GM12865 (cell line): ENCODE data around the gene CLIC4.
A peak's percentile ranks its signal among the peaks of the same experiment; 100 is the strongest.

Experiments used
- DNase-seq: peaks from one replicate; pipeline ENCODE4 v3.0.0; 2010; ENCODE audit warnings: low read depth
- H3K4me3 ChIP-seq: 2 replicates; pipeline ENCODE4 v1.5.1; 2011; ENCODE audit warnings: mild to moderate bottlenecking, low read depth, low read length, control low read depth
- TF ChIP-seq, protein P1 (sequence below): IDR thresholded peaks from 2 replicates; pipeline ENCODE4 v1.5.1; 2011; ENCODE audit warnings: low read length, control low read depth, low read depth, inconsistent platforms; ENCODE audit not compliant: insufficient read depth; ENCODE audit errors: missing control alignments

Gene CLIC4

DNA sequence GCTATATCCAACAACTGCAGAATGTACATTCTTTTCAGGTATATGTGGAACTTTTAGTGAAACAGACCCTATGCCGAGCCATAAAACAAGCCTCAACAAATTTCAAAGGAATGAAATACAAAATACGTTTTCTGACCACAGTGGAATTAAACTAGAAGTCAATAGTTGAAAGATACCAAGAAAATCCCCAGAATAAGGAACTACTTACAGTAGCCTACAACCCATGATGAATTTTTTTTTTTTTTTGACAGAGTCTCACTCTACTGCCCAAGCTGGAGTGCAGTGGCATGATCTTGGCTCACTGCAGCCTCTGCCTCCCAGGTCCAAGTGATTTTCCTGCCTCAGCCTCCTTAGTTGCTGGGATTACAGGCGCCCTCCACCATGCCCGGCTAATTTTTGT lies 101.4 kb downstream of the CLIC4 start:
- H3K4me3 ChIP-seq, result no peak overlapping the region
- no peak for DNase-seq
- TF ChIP-seq, protein P1, sequence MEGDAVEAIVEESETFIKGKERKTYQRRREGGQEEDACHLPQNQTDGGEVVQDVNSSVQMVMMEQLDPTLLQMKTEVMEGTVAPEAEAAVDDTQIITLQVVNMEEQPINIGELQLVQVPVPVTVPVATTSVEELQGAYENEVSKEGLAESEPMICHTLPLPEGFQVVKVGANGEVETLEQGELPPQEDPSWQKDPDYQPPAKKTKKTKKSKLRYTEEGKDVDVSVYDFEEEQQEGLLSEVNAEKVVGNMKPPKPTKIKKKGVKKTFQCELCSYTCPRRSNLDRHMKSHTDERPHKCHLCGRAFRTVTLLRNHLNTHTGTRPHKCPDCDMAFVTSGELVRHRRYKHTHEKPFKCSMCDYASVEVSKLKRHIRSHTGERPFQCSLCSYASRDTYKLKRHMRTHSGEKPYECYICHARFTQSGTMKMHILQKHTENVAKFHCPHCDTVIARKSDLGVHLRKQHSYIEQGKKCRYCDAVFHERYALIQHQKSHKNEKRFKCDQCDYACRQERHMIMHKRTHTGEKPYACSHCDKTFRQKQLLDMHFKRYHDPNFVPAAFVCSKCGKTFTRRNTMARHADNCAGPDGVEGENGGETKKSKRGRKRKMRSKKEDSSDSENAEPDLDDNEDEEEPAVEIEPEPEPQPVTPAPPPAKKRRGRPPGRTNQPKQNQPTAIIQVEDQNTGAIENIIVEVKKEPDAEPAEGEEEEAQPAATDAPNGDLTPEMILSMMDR, result no peak

- DNase-seq, result peak; percentile 97
- H3K4me3 ChIP-seq, result peak overlapping the region; percentile 61
- TF ChIP-seq, protein P1, result peak; percentile 94
Observed at GRCh38 chr1:24847995-24848881, 103.0 kb downstream of the CLIC4 start.

- peak; percentile 38 for DNase-seq
- no peak overlapping the region for H3K4me3 ChIP-seq
- TF ChIP-seq, protein P1, result peak; percentile 35
Observed at GRCh38 chr1:24849672-24850295, 104.5 kb downstream of the CLIC4 start.

- DNase-seq, result no peak
- TF ChIP-seq, protein P1, result no peak
- H3K4me3 ChIP-seq, result no peak overlapping the region
Observed at GRCh38 chr1:24850328-24850920, 105.2 kb downstream of the CLIC4 start.

GRCh38 chr1:24853649-24854048 lies 108.4 kb downstream of the CLIC4 start:
- no peak overlapping the region for H3K4me3 ChIP-seq
- TF ChIP-seq, protein P1, result no peak
- no peak for DNase-seq

DNA sequence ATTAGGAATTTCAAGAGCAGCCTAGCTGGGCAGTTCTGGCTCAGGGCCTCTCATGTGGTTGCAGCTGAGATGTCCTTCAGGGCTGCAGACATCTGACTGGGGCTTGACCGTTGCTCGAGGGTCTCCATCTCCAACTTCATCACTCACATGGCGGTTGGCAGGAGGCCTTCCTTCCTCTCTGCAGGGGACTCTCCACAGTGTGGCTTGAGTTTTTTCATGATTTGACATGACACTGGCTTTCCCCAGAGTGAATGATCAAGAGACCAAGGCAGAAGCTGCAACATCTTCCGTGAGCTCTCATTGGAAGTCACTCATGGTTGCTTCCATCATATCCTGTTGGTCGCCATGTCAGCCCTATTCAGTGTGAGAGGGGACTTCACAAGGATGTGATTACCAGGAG lies 110.2 kb downstream of the CLIC4 start:
- no peak overlapping the region for H3K4me3 ChIP-seq
- DNase-seq, result peak; percentile 44
- TF ChIP-seq, protein P1, result no peak
